CD4-positive, alpha-beta T cell (primary cell): ENCODE measurements around the gene DDX5. TPM values are rescaled to one million over a fixed set of nuclear protein-coding genes. Genes with fewer than 3 reads are reported as not detected.
"Not testable (repeated sequence)": the region's sequence is repeated elsewhere in the genome, so short reads cannot be mapped to it uniquely, and the experiment has no call there.

Source experiments
- ATAC-seq: fragments of 200-7000 bp; cut with Tn5 transposase; one replicate; pipeline ENCODE4 v1.10.0; 2022; ENCODE audit warnings: mild to moderate bottlenecking; ENCODE audit not compliant: poor library complexity
- CTCF ChIA-PET: fragments of 350-600 bp; sonication (Branson Sonifier 250); formaldehyde crosslinking; loops from one replicate; lab custom pipeline; 2021; ENCODE audit warnings: antibody characterized with exemption, inconsistent platforms; lab: Charles Lee
- POLR2A ChIA-PET: fragments of 350-600 bp; sonication (Branson Sonifier 250); formaldehyde crosslinking; loops from one replicate; lab custom pipeline; 2021; ENCODE audit warnings: antibody characterized with exemption, inconsistent platforms; lab: Charles Lee
- DNase-seq, 14 experiments: peaks; one replicate each; pipeline ENCODE4 v3.0.0-alpha.2; 2013 to 2020; ENCODE audit warnings: mixed read lengths in 2 of 14
- H3K27ac ChIP-seq, 2 donors: one replicate each; pipeline versions ENCODE4 v1.5.1 to v1.7.0; 2013; ENCODE audit warnings: low read length in 2 of 2, low read depth in 1 of 2, mild to moderate bottlenecking in 1 of 2
- H3K27me3 ChIP-seq, 2 experiments: 1 replicate in 1 of 2; 2 replicates in 1 of 2; pipeline versions ENCODE4 v1.6.1 to v1.7.0; 2013; ENCODE audit warnings: low read length in 2 of 2, control low read depth in 1 of 2, mild to moderate bottlenecking in 1 of 2, moderate library complexity in 1 of 2; ENCODE audit not compliant: insufficient read depth in 2 of 2, control insufficient read depth in 1 of 2
- H3K36me3 ChIP-seq: one replicate; pipeline ENCODE4 v1.6.1; 2013; ENCODE audit warnings: low read length, control low read depth; ENCODE audit not compliant: insufficient read depth
- H3K4me1 ChIP-seq: one replicate; pipeline ENCODE4 v1.6.1; 2013; ENCODE audit warnings: low read length, control low read depth; ENCODE audit not compliant: insufficient read depth
- H3K4me3 ChIP-seq: one replicate; pipeline ENCODE4 v1.5.1; 2013; ENCODE audit warnings: mild to moderate bottlenecking, low read length, moderate library complexity
- H3K9me3 ChIP-seq, 2 experiments: 1 replicate in 1 of 2; 2 replicates in 1 of 2; pipeline versions ENCODE4 v1.6.1 to v1.7.0; 2013; ENCODE audit warnings: low read length in 2 of 2, mild to moderate bottlenecking in 2 of 2, control low read depth in 1 of 2, moderate library complexity in 1 of 2; ENCODE audit not compliant: control insufficient read depth in 1 of 2, insufficient read depth in 1 of 2
- H3K27ac Mint-ChIP-seq: one replicate; pipeline ENCODE4 v1.8.0; 2020; ENCODE audit warnings: mixed read lengths
- H3K27me3 Mint-ChIP-seq: one replicate; pipeline ENCODE4 v1.8.0; 2021; ENCODE audit warnings: mixed read lengths
- H3K36me3 Mint-ChIP-seq: one replicate; pipeline ENCODE4 v1.8.0; 2021; ENCODE audit warnings: low read depth, mixed read lengths
- H3K4me1 Mint-ChIP-seq: one replicate; pipeline ENCODE4 v1.8.0; 2021; ENCODE audit warnings: low read depth, mixed read lengths
- H3K4me3 Mint-ChIP-seq: one replicate; pipeline ENCODE4 v1.8.0; 2020; ENCODE audit warnings: mild to moderate bottlenecking, mixed read lengths
- H3K9me3 Mint-ChIP-seq: one replicate; pipeline ENCODE4 v1.8.0; 2020; ENCODE audit warnings: mixed read lengths
- intact Hi-C, 2 experiments: fragments of 100-400 bp; cut with DNase I in 1 of 2; cut with micrococcal nuclease in 1 of 2; formaldehyde crosslinking; loops; one replicate each; pipeline versions ENCODE4 v1.15.1 to v1.9.0; 2023 to 2025; cut with DNase I, micrococcal nuclease
- total RNA-seq, 174 experiments: library from RNA in 2 of 174; stranded (reverse) in 2 of 174; gene quantifications; one replicate each; pipeline ENCODE4 v1.2.3 and lab custom pipeline; 2021 to 2026
- TF ChIP-seq, protein P1 (sequence below): fragments of 200-600 bp; IDR thresholded peaks from one replicate; pipeline ENCODE4 v1.8.0; 2022; ENCODE audit warnings: antibody characterized with exemption, mild to moderate bottlenecking

DDX5 gene
- total RNA-seq, 2 experiments from 2014 or later = 2,388 to 2,534 TPM

DNA sequence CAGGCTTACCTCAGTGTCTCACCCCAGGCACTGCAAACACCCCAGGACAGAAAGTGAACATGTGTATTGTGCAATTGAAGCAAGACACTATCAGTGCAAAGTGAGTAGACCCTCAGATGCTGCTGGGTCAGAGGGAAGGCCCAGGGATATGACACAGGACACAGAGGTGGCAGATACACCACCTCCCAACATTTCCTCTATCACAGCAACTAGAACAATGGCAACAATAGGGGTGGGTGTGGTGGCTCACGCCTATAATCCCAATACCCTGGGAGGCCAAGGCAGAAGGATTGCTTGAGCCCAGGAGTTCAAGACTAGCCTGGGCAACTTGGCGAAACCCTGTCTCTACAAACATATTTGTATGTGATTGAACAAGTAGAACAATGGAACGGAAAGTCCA, 34.6 kb downstream of the DDX5 start:
- POLR2A ChIA-PET = no interaction called here
- H3K4me1 ChIP-seq = no peaks in the 10 kb centered on the region
- no peaks in the 10 kb centered on the region for H3K36me3 Mint-ChIP-seq
- no peaks in the 10 kb centered on the region for H3K9me3 Mint-ChIP-seq
- no peak overlapping the region for H3K27ac Mint-ChIP-seq
- H3K27ac ChIP-seq = no peak overlapping the region
- H3K9me3 ChIP-seq = no peaks in the 10 kb centered on the region
- no peak overlapping the region for H3K4me3 ChIP-seq
- intact Hi-C loops = no loop called here
- H3K4me3 Mint-ChIP-seq = no peak overlapping the region
- no peaks in the 10 kb centered on the region for H3K4me1 Mint-ChIP-seq
- CTCF ChIA-PET = no interaction called here
- no peaks in the 10 kb centered on the region for H3K36me3 ChIP-seq
- no peak for DNase-seq
- TF ChIP-seq, protein P1, sequence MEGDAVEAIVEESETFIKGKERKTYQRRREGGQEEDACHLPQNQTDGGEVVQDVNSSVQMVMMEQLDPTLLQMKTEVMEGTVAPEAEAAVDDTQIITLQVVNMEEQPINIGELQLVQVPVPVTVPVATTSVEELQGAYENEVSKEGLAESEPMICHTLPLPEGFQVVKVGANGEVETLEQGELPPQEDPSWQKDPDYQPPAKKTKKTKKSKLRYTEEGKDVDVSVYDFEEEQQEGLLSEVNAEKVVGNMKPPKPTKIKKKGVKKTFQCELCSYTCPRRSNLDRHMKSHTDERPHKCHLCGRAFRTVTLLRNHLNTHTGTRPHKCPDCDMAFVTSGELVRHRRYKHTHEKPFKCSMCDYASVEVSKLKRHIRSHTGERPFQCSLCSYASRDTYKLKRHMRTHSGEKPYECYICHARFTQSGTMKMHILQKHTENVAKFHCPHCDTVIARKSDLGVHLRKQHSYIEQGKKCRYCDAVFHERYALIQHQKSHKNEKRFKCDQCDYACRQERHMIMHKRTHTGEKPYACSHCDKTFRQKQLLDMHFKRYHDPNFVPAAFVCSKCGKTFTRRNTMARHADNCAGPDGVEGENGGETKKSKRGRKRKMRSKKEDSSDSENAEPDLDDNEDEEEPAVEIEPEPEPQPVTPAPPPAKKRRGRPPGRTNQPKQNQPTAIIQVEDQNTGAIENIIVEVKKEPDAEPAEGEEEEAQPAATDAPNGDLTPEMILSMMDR = no peak
- no peaks in the 10 kb centered on the region for H3K27me3 ChIP-seq
- ATAC-seq = no peak
- H3K27me3 Mint-ChIP-seq = no peaks in the 10 kb centered on the region

DNA sequence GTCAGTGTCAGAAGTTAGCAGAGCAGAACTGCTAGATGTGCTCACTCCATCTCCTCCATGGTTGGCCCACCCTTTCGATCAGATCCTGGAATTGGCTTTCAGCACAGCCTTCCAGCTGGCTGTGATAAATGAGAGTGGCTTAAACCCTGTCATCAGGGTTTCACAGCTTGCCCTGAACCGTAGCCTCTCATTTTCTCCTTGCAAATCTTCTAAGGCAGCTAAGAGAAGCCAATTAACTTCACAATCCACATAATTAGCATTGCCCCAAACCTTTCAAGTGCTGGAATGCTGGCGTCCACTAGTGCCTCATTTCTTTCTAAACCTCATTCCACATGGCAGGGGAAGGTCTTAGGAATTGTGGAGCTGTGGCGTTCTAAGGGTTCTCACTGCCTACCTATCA, 35.5 kb downstream of the DDX5 start:
- H3K4me1 Mint-ChIP-seq = no peaks in the 10 kb centered on the region
- Histone ChIP-seq H3K4me1 (no peaks in the 10 kb centered on the region), H3K27me3 (no peaks in the 10 kb centered on the region), H3K27ac (no peak overlapping the region), H3K9me3 (no peaks in the 10 kb centered on the region), H3K4me3 (no peak overlapping the region), H3K36me3 (no peaks in the 10 kb centered on the region)
- H3K9me3 Mint-ChIP-seq = no peaks in the 10 kb centered on the region
- H3K27ac Mint-ChIP-seq = no peak overlapping the region
- DNase-seq = no peak
- POLR2A ChIA-PET = no interaction called here
- ATAC-seq = no peak
- intact Hi-C loops = no loop called here
- CTCF ChIA-PET = no interaction called here
- TF ChIP-seq, protein P1 = no peak
- H3K36me3 Mint-ChIP-seq = no peaks in the 10 kb centered on the region
- H3K4me3 Mint-ChIP-seq = no peak overlapping the region
- no peaks in the 10 kb centered on the region for H3K27me3 Mint-ChIP-seq

DNA sequence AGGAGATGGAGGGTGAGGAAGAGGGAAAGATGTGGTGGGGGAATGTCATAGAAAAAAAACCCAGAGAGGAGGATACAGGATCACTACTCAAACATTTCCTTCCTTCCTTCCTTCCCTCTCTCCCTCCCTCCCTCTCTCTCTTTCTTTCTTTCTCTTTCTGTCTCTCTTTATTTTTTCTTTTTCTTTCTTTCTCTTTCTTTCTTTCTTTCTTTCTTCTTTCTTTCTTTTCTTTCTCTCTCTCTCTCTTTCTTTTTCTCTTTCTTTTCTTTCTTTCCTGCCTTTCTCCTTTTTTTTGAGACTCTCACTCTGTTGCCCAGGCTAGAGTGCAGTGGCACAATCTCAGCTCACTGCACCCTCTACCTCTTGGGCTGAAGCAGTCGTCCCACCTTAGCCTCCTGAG, 39.3 kb downstream of the DDX5 start:
- not testable (repeated sequence) for H3K27ac Mint-ChIP-seq

More for the DNA sequence above, 39.3 kb downstream of the DDX5 start:
- H3K9me3 Mint-ChIP-seq, H3K9me3 ChIP-seq, H3K4me3 ChIP-seq, H3K27ac ChIP-seq, H3K36me3 Mint-ChIP-seq, H3K36me3 ChIP-seq, H3K4me1 ChIP-seq, H3K27me3 Mint-ChIP-seq, intact Hi-C loops, DNase-seq, H3K4me1 Mint-ChIP-seq, ATAC-seq, H3K4me3 Mint-ChIP-seq, H3K27me3 ChIP-seq: not testable (repeated sequence)
- POLR2A ChIA-PET = interaction anchor here (0.6 kb wide), 1 partner anchor 23 kb away, joined by 3 read pairs; no protein-coding TSS in a partner anchor
- CTCF ChIA-PET = interaction anchor here (1.0 kb wide), 1 partner anchor 15 kb away, joined by 3 read pairs; no protein-coding TSS in a partner anchor
